Measurements from ENCODE around the gene SOX5.
"Not testable (repeated sequence)": the region's sequence is repeated elsewhere in the genome, so short reads cannot be mapped to it uniquely, and the experiment has no call there.

Gene SOX5

DNA sequence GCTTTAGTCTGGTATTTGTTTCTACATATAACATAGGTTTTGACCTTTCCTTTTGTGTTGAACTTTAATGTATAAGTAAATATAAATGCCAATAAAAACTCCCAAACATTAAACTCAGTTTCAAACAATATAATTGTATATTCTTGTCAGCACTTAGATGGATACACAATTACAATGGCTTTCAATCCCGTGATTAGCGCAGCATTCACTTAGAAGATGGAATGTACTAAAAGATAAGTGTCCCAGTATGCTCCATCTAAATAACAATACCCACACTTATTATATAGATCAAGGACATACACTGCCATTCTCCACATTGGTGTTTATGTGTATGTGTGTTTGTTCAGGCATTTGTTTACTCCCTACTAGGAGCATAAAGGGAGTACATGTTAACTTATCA is 193.1 kb downstream of the SOX5 start:
- DNase-seq (ENCODE audit: low read depth in 2 of 2), result no peak

DNA sequence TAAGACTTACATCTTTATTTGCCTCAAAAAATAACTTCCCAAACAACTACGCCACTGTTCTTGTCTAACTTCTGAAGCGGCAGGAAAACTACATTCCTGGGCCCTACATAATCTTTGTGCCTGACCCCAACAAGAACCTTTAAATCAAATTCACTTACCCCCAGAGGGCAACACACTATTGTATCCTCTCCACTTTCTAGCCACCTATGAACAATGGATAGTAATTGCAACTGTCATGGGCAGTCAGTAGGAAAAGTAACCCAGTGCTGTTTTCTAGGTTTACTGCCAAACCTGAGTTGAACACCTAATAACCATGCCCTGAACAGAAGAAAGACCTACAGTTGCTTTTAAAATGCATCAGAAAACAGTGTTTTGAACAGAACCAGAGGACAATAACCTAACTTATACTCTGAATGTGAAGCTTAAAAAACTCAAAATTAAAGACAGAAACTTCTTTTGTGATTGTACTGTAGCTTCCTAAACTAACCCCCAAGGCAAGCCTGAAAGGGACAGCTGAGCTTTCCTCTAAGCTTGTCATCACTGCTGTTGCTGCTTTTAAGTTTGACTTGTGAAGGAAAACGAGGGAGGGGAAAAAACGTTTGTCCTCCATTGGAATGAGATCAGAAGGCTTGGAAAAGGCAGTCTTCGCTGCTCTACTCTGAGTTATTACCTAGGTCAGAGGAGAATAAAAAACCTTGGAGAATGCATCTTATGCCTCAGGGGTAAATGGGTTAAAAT is 195.7 kb downstream of the SOX5 start:
- no peak for DNase-seq (ENCODE audit: low read depth in 2 of 2)

DNA sequence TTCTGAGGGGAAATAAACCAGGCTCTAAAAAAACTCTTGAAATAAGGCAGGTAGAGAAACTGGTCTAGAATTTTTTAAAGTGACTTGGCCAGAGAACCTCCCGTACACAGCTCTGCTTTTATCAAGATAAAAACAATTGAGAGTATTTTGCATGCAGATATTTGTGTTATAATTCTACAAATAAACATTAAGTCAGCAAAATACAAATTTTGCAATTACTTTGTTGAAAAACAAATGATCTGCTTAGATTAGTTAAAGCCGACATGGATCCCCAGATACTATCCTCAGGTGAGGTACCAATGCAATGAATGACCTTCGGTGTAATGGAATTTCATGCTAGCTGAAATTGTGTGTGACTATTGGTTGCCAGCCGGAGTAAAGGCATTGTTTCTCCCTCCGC is 197.2 kb downstream of the SOX5 start:
- no peak for DNase-seq (ENCODE audit: low read depth in 2 of 2)

DNA sequence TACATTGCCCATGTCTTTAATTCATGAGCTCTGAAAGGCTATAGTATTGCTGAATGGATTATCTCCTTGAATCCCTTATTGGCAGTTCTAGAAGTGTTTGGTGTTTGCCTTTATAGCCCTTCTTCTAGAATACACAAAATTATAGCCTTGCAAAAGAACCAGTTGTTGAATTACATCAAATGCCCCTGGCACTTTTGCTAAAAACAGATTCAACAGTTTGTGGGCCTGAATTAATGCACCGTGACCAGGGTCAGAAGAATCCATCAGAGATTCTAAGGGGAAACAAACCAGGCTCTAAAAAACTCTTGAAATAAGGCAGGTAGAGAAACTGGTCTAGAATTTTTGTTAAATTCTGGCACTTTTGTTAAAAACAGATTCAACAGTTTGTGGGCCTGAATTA is 197.8 kb downstream of the SOX5 start:
- DNase-seq (ENCODE audit: low read depth in 2 of 2), result no peak

DNA sequence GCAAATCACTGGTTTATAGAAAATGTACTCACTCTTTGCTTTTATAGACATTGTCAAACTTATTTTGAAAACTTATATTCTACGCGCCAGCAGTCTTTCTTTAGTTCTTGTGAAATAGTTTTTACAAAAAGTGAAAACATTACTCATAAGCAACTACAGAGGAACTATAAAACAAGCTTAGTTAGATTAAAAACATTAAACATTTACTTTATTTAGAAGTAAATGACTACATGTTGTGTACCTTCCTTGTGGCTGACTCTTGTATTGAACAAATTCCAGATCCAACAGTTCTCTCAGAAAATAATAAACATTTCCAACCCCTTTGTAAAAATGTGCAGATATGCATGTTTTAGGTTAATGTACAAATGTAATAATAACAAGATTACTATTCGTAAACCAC is 198.5 kb downstream of the SOX5 start:
- DNase-seq (ENCODE audit: low read depth in 2 of 2), result no peak

DNA sequence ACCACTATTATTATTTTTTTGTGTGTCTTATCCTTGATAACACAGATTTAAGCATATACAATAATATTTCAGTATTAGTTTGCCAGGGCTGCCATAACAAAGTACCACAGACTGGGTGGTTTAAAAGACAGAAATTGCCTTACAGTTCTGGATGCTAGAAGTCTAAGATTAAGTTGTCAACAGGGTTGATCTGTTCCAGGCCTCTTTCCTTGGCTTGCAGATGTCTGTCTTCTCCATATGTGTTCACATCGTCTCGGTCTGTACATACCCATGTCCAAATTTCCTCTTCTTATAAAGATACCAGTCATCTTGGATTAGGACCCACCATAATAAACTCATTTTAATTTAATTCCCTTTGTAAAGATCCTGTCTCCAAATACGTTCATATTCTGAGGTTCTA is 204.8 kb downstream of the SOX5 start:
- no peak for DNase-seq (ENCODE audit: low read depth in 2 of 2)

DNA sequence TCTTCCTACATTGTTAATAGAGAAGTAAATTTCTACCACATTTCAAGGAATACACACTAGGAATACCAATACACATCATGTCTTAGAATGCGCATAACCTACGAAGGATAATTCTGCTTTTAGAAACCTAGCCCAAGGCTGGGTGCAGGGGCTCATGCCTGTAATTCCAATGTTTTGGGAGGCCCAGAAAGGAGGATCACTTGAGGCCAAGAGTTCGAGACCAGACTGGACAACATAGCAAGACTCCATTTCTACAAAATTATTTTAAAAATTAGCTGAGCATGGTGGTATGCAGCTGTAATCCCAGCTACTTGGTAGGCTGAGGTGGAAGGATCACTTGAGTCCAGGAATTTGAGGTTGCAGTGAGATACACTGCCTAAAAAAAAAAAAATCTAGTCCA is 206.9 kb downstream of the SOX5 start:
- DNase-seq (ENCODE audit: low read depth in 2 of 2), result no peak

DNA sequence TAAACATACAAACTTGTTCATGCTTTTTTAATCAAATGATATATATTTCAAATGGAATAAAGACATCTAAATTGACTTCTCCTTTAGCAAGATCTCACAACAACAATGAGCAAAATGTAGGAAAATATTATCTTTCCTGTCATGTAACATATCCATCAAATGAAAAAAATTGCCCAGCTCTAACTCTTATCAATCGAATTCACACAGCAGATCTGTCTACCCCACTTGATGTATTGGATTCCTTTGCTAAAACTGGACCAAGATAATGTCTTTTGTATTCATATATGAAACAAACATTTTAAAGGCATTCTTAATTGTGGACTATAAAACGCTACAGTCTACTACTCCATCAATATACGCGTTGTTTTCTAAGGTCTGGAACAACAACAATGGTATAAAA is 218.0 kb downstream of the SOX5 start:
- DNase-seq (ENCODE audit: low read depth in 2 of 2), result no peak

DNA sequence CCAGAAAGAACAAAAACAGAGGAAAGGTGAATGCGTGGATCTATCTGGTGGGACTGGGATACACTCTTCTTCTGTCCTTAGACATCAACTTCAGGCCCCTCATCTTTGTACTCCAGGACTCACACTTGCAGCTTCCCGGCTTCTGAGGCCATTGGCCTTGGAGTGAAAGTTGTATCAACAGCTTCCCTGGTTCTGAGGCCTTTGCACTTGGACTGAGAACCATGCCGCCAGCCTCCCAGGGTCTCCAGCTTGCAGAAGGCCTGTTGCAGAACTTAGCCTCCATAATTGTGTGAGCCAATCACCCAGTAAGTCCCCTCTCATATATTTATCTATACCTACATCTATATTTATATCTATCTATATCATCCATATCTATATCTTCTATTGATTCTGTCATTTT is 218.4 kb downstream of the SOX5 start:
- no peak for DNase-seq (ENCODE audit: low read depth in 2 of 2)

DNA sequence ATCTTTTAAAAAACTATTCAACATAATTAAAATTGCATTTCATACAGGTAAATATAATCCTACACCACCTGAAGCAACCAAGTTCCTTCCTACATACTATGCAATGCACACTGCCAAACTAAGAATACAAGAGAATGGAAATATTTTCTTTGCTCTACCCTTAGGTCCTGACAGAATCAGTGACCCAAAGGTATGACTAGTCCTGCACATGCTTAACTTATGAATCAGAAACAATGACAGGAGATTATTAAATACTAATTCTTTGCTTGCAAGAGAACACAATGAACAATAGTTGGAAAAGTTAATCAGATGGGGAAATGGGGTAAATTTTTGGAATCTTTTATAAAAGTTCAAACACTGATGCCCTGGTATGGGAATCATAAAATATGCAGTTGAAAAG is 220.1 kb downstream of the SOX5 start:
- DNase-seq (ENCODE audit: low read depth in 2 of 2), result no peak

DNA sequence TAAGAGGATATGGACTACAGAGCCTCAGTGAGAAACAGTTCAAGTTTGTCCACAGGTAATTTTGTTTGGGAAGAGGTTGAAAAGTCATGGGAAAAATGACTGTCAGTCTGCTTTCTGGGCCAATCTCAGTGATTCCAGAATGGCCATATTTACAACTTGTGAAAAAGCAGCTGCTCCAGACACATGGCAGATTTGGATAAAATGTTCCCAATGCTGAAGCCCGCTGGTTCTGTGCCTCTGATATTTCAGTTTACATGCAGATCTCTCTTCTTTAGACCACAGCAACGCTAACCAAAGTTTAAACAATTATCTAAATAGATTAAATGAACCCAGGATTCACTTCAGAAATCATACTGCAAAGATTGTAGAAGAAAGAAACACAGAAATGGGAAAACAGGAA is 222.8 kb downstream of the SOX5 start:
- no peak for DNase-seq (ENCODE audit: low read depth in 2 of 2)

DNA sequence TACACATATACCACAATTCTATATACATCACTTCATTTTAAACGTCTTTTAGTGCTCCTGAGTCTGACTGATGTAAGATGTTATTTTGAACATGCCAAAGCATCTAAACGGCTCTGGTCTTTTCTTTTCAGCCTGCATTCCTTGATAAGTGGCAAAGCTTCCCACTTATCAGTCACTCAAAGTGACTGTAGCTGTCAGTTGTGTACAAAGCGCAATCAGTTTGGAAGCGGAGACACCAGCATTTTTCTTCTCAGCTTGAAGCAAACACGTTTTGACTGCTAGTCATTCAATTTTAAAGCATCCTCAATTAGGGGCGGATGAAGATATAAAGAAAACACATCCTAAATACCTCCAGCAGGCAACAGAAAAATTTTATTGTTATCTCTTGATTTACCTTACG is 226.8 kb downstream of the SOX5 start:
- no peak for DNase-seq (ENCODE audit: low read depth in 2 of 2)

DNA sequence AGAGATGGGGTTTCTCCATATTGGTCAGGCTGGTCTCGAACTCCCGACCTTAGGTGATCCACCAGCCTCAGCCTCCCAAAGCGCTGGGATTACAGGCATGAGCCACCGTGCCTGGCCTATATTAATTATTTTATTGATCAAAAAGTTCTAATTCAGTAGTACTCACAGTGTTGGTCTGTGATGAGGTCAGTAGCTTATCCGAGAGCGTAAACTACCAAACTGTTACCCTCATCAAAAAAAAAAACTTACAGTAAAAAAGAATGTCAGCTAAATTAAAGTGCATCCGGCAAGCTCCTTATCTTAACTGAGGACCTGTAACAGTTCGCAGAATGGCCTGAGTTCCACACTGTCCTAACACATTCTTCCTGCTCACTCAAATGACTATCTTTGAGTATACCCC is 228.2 kb downstream of the SOX5 start:
- DNase-seq (ENCODE audit: low read depth in 2 of 2), result no peak

DNA sequence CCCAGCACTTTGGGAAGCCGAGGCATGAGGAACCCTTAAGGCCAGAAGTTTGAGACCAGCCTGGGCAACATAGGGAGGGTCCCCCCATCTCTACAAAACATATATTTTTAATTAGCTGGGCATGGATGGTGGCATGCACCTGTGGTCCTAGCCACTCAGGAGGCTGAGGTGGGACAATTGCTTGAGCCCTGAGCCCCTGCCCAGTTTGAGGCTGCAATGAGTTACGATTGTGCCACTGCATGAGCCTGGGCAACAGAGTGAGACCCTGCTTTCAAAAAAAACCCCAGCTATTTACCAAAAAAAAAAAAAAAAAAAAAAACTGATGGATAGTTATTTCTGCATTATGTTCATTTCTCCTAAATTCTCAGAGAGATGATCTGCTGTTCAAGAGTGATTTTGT is 230.0 kb downstream of the SOX5 start:
- no peak for DNase-seq (ENCODE audit: low read depth in 2 of 2)

DNA sequence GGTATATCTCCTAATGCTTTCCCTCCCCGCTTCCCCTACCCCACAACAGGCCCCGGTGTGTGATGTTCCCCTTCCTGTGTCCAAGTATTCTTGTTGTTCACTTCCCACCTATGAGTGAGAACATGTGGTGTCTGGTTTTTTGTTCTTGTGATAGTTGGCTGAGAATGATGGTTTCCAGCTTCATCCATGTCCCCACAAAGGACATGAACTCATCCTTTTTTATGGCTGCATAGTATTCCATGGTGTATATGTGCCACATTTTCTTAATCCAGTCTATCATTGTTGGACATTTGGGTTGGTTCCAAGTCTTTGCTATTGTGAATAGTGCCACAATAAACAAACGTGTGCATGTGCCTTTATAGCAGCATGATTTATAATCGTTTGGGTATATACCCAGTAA is 239.1 kb downstream of the SOX5 start:
- not testable (repeated sequence) for DNase-seq (ENCODE audit: low read depth in 2 of 2)

DNA sequence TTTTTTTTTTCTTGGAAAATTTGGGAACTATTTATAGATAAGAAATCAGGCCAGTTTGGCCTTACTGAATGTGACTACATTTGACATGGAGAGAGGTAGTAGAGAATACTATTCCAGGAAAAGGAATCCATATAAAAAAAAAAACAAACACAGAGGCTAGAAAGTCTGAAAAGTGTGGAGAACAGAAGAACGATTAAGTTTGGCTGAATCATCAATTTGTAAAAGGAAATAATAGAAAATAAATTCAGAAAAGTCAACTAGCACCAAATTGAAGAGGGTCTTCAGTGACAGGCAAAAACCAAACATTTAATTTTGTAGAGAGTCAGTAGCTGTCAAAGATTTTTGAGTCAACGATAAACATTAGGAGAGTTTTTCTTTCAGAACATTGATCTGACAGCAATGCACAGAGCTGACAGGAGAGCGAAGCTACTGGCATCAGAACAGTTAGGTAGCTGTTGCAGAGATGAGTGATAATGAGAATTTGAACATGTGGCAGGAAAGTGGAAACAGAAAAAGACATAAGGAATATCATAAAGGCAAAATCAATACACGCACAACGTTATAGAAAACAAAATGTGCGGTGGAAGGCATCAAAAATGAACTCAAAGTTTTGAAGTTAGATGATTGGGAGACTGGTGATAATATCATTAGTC is 241.2 kb downstream of the SOX5 start:
- no peak for DNase-seq (ENCODE audit: low read depth in 2 of 2)

DNA sequence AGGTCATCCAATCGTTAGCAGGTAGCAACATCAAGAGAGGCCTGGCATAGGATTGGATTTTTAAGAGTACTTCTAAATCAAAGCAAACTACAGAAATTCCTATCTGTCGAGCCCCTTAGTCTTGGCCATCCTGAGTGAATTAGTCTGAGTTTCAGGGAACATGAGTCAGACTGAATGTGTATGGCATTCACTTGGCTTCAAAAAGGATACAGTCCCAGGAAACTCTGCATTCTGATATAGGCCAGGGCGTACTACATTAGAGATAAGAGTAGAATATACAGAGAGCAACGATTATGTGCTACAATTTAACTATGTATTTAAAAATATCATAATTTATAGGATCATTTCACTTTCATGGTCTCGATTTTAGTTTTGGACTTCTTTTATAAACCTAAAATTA is 242.2 kb downstream of the SOX5 start:
- no peak for DNase-seq (ENCODE audit: low read depth in 2 of 2)

DNA sequence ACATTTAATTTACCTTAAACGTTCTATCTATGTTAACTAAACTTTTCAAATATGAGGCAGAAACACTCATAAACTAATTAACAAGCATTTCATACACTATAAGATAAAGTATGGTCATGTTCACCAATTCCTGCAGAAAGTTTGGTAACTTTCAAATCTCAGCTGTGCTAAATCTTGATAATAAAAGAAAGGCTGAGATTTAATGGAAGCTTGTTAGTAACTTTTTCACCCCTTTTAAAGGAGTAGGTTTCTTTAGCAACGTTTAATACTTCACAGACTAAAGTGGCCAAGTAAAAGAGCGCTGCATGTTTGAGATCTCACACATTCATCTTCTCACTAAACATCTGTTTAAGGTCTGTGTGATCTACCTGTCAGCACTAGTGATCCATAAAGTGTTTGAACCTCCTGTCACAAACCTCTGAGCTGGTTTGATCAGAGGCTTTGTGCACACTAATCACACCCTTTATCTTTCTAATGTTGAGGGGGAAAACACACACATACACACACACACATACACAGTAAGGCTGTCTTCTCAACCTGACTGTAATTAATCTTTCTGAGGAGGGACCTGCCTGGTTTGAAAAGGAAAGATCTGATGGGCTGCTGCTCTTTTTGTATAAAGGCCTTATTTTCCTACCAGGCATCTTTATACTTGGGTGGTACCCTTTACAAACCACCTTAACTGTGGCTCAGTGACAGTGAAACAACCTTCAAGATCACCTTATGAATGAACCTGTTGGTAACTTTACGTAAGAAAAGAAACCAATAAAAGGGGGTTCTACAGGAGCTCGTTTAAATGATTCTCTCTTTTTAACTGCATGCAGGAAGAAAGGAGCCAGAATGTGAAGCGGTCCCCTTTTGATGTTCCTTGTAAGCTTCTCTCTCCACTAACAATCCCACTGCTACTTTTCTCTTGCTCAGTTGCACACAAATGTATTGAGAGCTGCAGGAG is 244.2 kb downstream of the SOX5 start:
- DNase-seq (ENCODE audit: low read depth in 2 of 2), result no peak

DNA sequence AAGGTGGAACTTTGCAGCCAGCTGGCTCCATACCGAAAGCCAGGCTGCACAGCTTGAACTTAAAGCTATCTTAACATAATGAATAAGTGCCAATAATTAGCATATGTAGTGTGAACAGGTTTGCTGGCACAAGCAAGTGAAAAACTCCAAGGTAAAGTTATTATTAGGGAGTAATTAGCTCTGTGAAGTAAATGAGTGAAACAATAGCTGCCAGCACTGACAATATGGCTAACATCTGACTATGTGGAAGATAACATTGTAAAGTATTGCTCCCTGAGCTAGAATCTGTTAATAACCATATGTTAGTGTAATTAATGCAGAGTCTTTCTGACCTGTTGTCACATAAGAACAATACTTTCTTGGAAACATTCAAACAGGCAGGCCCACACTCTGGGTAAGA is 246.4 kb downstream of the SOX5 start:
- no peak for DNase-seq (ENCODE audit: low read depth in 2 of 2)

DNA sequence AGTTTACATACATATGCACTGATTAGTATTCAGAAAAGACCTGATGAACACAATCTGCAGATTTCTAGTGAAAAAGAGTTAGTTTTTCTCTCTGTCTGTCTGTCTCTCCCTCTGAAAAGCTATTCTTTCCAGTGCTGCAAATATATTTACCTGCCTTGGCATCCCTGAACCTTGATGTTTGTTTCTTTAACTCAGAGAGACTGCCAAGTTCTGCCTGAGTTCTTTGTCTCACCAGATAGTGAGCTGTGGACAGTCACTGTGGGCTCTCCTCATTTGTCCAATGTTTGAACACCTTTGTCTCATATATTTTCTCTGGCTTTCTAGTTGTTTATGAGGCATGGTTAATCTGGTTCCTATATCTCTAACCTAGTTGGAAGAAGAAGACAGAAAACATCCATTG is 250.4 kb downstream of the SOX5 start:
- no peak for DNase-seq (ENCODE audit: low read depth in 2 of 2)

DNA sequence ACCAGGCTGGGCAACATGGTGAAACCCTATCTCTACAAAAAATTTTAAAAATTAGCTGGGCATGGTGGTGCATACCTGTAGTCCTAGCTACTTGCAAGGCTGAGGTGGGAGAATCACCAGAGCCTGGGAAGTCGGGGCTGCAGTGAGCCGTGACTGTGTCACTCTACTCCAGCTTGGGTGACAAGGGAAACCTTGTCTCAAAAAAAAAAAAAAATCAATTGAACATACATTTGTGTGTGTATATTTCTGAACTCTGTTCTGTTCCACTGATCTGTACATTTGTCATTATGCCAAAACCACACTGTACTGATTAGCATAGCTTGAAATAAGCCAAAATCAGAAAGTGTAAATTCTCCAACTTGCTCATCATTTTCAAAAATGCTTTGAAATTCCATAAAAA is 254.6 kb downstream of the SOX5 start:
- no peak for DNase-seq (ENCODE audit: low read depth in 2 of 2)

DNA sequence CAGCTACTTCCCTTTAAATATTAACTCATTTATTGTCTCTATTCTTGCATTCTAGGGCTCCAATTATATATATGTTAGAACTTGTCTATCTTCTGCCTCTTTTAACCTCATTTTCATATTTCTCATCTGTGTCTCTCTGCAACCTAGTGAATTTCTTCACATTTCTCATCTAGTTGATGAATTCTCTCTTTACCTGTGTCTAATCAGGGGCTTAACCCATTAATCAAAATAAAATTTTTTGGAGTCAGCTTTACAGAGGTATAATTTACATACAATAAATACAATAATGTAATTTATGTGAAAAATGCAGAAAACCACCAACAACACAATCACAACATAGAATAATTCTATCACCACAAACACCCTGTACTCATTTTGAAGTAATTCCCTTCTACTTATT is 255.2 kb downstream of the SOX5 start:
- no peak for DNase-seq (ENCODE audit: low read depth in 2 of 2)

DNA sequence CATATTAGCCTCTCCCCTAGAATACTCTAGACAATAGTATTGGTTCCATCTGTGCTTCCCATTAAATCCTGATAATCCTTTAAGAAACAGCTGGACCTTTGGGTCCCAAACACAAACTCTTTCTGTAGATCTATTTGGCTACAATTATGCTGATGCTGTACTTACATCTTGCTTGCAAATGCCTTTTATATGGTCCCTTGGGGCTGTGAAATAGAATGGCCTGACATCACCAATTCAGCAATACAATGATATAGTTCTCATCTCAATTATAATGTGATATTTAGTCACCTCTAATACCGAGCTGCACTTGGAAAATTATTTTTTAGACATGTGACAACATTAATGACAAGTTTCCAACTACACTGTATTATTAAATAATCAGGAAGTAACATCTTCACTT is 261.5 kb downstream of the SOX5 start:
- DNase-seq (ENCODE audit: low read depth in 2 of 2), result no peak
